ENCODE data around the gene ACTL6B.

DNA sequence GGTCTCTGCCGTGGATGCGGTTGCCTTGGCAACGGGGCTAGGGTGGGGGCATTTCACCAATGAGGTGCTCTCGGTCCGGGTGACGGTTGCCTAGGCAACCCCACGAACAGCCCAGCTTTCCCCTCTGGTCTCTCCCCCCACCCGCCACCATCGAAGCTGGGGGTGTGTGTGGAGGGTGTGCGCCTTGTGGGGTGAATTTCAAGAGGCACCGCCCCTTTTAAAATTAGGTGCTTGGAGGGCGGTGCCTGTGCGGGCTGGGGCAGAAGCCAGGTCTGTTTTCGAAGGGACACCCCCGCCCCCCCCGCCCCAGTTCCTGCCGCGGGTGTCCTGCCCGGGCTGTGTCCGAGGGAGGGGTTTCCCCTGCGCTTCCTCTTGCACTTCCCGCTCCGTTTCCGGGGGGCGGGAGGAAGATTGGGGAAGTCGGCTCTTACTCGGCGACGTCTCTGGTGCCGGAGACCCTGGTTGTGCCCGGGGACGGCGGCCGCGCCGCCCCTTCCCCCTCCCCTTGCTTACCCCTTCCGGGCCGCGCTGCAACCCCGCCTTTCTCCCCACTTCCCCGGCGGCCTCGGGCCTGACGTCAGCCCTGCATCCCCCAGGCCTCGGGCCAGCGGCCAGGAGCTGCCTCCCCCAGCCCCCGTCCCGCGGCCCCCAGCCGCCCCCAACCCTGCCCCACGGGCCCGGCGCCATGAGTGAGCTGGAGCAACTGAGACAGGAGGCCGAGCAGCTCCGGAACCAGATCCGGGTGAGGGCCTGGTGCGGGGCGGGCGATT lies 19.5 kb upstream of the ACTL6B start:
- no peak for TF ChIP-seq CTCF (IDR thresholded peaks at IDR 0.05; ENCODE audit: poor library complexity, severe bottlenecking)
- TF ChIP-seq, protein P1, sequence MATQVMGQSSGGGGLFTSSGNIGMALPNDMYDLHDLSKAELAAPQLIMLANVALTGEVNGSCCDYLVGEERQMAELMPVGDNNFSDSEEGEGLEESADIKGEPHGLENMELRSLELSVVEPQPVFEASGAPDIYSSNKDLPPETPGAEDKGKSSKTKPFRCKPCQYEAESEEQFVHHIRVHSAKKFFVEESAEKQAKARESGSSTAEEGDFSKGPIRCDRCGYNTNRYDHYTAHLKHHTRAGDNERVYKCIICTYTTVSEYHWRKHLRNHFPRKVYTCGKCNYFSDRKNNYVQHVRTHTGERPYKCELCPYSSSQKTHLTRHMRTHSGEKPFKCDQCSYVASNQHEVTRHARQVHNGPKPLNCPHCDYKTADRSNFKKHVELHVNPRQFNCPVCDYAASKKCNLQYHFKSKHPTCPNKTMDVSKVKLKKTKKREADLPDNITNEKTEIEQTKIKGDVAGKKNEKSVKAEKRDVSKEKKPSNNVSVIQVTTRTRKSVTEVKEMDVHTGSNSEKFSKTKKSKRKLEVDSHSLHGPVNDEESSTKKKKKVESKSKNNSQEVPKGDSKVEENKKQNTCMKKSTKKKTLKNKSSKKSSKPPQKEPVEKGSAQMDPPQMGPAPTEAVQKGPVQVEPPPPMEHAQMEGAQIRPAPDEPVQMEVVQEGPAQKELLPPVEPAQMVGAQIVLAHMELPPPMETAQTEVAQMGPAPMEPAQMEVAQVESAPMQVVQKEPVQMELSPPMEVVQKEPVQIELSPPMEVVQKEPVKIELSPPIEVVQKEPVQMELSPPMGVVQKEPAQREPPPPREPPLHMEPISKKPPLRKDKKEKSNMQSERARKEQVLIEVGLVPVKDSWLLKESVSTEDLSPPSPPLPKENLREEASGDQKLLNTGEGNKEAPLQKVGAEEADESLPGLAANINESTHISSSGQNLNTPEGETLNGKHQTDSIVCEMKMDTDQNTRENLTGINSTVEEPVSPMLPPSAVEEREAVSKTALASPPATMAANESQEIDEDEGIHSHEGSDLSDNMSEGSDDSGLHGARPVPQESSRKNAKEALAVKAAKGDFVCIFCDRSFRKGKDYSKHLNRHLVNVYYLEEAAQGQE (IDR thresholded peaks at IDR 0.05; ENCODE audit: borderline replicate concordance): no peak

All from neural cell (in vitro differentiated cells).